Mesothelial cell of epicardium (in vitro differentiated cells): ENCODE results near the gene MSH2. TPM values are rescaled to one million over a fixed set of nuclear protein-coding genes. Genes with fewer than 3 reads are reported as not detected.
"Not testable (repeated sequence)": the region's sequence is repeated elsewhere in the genome, so short reads cannot be mapped to it uniquely, and the experiment has no call there.

Experiments
- DNase-seq, 2 experiments: peaks; one replicate each; pipeline ENCODE4 v3.0.0; 2021; ENCODE audit warnings: low spot score in 2 of 2; ENCODE audit not compliant: unreplicated experiment in 2 of 2
- H3K27ac Mint-ChIP-seq: 2 replicates; pipeline ENCODE4 v1.8.0; 2021; ENCODE audit warnings: mixed read lengths
- H3K27me3 Mint-ChIP-seq: 2 replicates; pipeline ENCODE4 v1.8.0; 2021; ENCODE audit warnings: low read depth, mixed read lengths
- H3K36me3 Mint-ChIP-seq: 2 replicates; pipeline ENCODE4 v1.8.0; 2021; ENCODE audit warnings: mixed read lengths
- H3K4me1 Mint-ChIP-seq: 2 replicates; pipeline ENCODE4 v1.8.0; 2021; ENCODE audit warnings: mixed read lengths
- H3K4me3 Mint-ChIP-seq: 2 replicates; pipeline ENCODE4 v1.8.0; 2021; ENCODE audit warnings: mild to moderate bottlenecking, moderate library complexity, mixed read lengths
- H3K9me3 Mint-ChIP-seq: 2 replicates; pipeline ENCODE4 v1.8.0; 2021; ENCODE audit warnings: mixed read lengths
- CTCF ChIP-seq: fragments of 200-600 bp; sonication (generic); IDR thresholded peaks from one replicate; pipeline ENCODE4 v1.5.0; 2021; ENCODE audit warnings: antibody characterized with exemption; ENCODE audit not compliant: unreplicated experiment
- total RNA-seq: library from RNA; stranded (reverse); gene quantifications from 3 replicates; pipeline ENCODE4 v1.2.1, GENCODE V29; 2021

Gene MSH2
- total RNA-seq, 1 donor from 2014 or later, result 39.9 TPM

GRCh38 chr2:47403609-47404193, 745 bp downstream of the MSH2 start:
- Mint-ChIP-seq H3K27ac (peak overlapping the region; percentile 97), H3K4me3 (peak overlapping the region; percentile 94), H3K27me3 (no peaks in the 10 kb centered on the region), H3K36me3 (peaks cover 30% of the 10 kb centered on the region), H3K9me3 (peaks cover 16% of the 10 kb centered on the region), H3K4me1 (peaks cover 19% of the 10 kb centered on the region)
- DNase-seq, result no peak
- no peak for TF ChIP-seq CTCF

- peak overlapping the region; percentile 94 for H3K4me3 Mint-ChIP-seq
- H3K9me3 Mint-ChIP-seq, result peaks cover 16% of the 10 kb centered on the region
- peak overlapping the region; percentile 97 for H3K27ac Mint-ChIP-seq
- H3K36me3 Mint-ChIP-seq, result peaks cover 30% of the 10 kb centered on the region
- TF ChIP-seq CTCF, result no peak
- no peaks in the 10 kb centered on the region for H3K27me3 Mint-ChIP-seq
- H3K4me1 Mint-ChIP-seq, result peaks cover 19% of the 10 kb centered on the region
- peak in 1 of 2 experiments; percentile 6 for DNase-seq
These were observed 1.4 kb downstream of the MSH2 start for GRCh38 chr2:47404356-47404755.

- H3K9me3 Mint-ChIP-seq, result peaks cover 16% of the 10 kb centered on the region
- H3K4me1 Mint-ChIP-seq, result peaks cover 19% of the 10 kb centered on the region
- H3K27ac Mint-ChIP-seq, result no peak overlapping the region
- DNase-seq, result no peak
- no peak overlapping the region for H3K4me3 Mint-ChIP-seq
- no peak for TF ChIP-seq CTCF
- peaks cover 33% of the 10 kb centered on the region for H3K36me3 Mint-ChIP-seq
- H3K27me3 Mint-ChIP-seq, result no peaks in the 10 kb centered on the region
These were observed 2.8 kb downstream of the MSH2 start for GRCh38 chr2:47405757-47406156.

GRCh38 chr2:47406649-47407330, 3.8 kb downstream of the MSH2 start:
- not testable (repeated sequence) for H3K27me3 Mint-ChIP-seq, H3K27ac Mint-ChIP-seq, H3K4me3 Mint-ChIP-seq
- Mint-ChIP-seq H3K9me3 (peaks cover 16% of the 10 kb centered on the region), H3K4me1 (peaks cover 19% of the 10 kb centered on the region), H3K36me3 (peaks cover 33% of the 10 kb centered on the region)
- DNase-seq, result peak in 1 of 2 experiments; percentile 17

GRCh38 chr2:47407976-47408375, 5.0 kb downstream of the MSH2 start:
- not testable (repeated sequence) for H3K27me3 Mint-ChIP-seq, H3K4me3 Mint-ChIP-seq, H3K27ac Mint-ChIP-seq, H3K4me1 Mint-ChIP-seq, DNase-seq
- H3K36me3 Mint-ChIP-seq, result peaks cover 36% of the 10 kb centered on the region
- H3K9me3 Mint-ChIP-seq, result peaks cover 16% of the 10 kb centered on the region

GRCh38 chr2:47414682-47415458, 11.9 kb downstream of the MSH2 start:
- Mint-ChIP-seq H3K36me3 (peaks cover 25% of the 10 kb centered on the region), H3K4me3 (no peak overlapping the region), H3K4me1 (no peaks in the 10 kb centered on the region), H3K27me3 (no peaks in the 10 kb centered on the region), H3K27ac (no peak overlapping the region), H3K9me3 (no peaks in the 10 kb centered on the region)
- DNase-seq, result no peak
- TF ChIP-seq CTCF, result no peak
